Esophagus (tissue), 2 donors: ENCODE results near the gene CD8A. TPM values are rescaled to one million over a fixed set of nuclear protein-coding genes. Genes with fewer than 3 reads are reported as not detected.

Source experiments
- H3K27ac ChIP-seq, 2 donors: one replicate each; pipeline ENCODE4 v1.5.1; 2013; ENCODE audit warnings: low read depth in 2 of 2, mild to moderate bottlenecking in 2 of 2, inconsistent platforms in 1 of 2, low read length in 1 of 2, moderate library complexity in 1 of 2
- H3K27me3 ChIP-seq, 2 donors: one replicate each; pipeline ENCODE4 v1.6.1; 2013; ENCODE audit warnings: low read length in 2 of 2, control low read depth in 1 of 2, mild to moderate bottlenecking in 1 of 2; ENCODE audit not compliant: insufficient read depth in 2 of 2, control insufficient read depth in 1 of 2
- H3K36me3 ChIP-seq, 2 donors: one replicate each; pipeline ENCODE4 v1.6.1; 2013; ENCODE audit warnings: low read length in 1 of 2; ENCODE audit not compliant: control insufficient read depth in 2 of 2, insufficient read depth in 2 of 2
- H3K4me1 ChIP-seq, 2 donors: one replicate each; pipeline ENCODE4 v1.6.1; 2013; ENCODE audit warnings: low read length in 1 of 2; ENCODE audit not compliant: control insufficient read depth in 2 of 2, insufficient read depth in 2 of 2
- H3K4me3 ChIP-seq, 2 donors: one replicate each; pipeline ENCODE4 v1.5.1; 2013; ENCODE audit warnings: low read length in 2 of 2, mild to moderate bottlenecking in 2 of 2, low read depth in 1 of 2, moderate library complexity in 1 of 2
- H3K9me3 ChIP-seq, 2 donors: one replicate each; pipeline ENCODE4 v1.6.1; 2013; ENCODE audit warnings: mild to moderate bottlenecking in 2 of 2, low read depth in 1 of 2, low read length in 1 of 2, moderate library complexity in 1 of 2; ENCODE audit not compliant: control insufficient read depth in 2 of 2, insufficient read depth in 1 of 2
- WGBS, 2 donors: extraction: QIAGEN DNeasy Blood & Tissue Kit; methylation state at CpG; one replicate each; pipeline ENCODE4 v1.1.7; 2013; 5-methylcytosine and 5-hydroxymethylcytosine counted together
- polyA plus RNA-seq, 2 donors: library from polyadenylated mRNA; stranded (reverse); fragments of 200-250 nt; gene quantifications; one replicate each; pipeline ENCODE4 v1.2.3, GENCODE V29; 2013
- donor health status: healthy with polysubstance abuse.
- donor health status: Bipolar disorder and iron deficiency.

CD8A gene
- polyA plus RNA-seq, 2 donors, result 3.5 to 4.2 TPM

DNA sequence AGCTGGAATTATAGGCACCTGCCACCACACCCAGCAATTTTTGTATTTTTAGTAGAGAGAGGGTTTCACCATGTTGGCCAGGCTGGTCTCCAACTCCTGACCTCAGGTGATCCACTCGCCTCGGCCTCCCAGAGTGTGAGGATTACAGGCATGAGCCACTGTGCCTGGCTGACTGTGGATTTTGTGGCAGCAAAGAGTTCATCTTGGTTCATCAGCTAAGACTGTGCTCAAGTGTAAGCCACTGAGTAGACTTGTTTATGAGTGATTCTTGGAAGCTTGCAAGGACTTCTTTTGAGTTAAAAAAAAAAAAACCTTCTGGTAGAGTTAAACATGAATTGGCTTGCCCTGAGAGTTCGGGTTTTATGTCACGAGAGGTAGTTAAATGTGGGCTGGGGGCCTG is 36.2 kb upstream of the CD8A start:
- H3K4me1 ChIP-seq, result no peaks in the 10 kb centered on the region
- H3K27me3 ChIP-seq, result no peaks in the 10 kb centered on the region
- H3K9me3 ChIP-seq, result peaks cover 0 to 5% of the 10 kb centered on the region in 2 donors
- no peak overlapping the region for H3K27ac ChIP-seq
- no peaks in the 10 kb centered on the region for H3K36me3 ChIP-seq
- 74 to 76% methylated on average over 4 of the region's 4 CpGs for WGBS, 2 donors
- H3K4me3 ChIP-seq, result no peak overlapping the region

DNA sequence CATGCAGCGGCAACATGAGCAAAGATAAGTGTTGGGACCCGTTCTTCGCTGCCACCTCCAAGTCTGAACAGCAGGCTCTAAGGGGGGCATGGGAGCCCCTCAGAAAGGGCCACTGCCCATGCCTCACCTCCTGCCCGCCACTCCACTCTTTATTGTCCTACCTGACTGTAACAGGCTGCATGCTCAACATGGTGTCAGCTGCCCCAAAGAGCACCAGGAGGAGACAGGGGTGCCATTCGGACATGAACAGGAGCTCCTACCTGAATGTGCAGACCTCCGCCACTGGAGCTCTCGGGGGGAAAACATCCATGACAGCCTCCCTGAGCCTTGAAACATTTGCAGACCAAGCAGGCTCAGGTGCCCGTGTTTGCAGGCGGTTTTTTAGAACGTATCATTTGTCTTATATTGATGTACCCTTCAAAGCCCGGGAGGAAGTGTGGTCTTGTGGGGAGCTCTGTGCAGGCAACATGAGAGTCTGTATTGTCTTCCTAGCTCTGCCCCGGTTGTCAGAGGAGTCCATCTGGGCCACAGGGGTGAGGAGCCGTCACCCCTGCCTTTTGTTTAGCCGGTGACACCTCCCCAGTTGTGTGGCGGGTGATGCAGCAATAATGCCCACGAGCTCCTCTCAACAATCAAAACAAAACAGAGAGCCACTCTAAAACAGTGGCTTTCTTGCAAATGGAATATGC is 35.1 kb upstream of the CD8A start:
- H3K4me3 ChIP-seq, result peak overlapping the region in 1 of 2 donors; percentile 20
- no peaks in the 10 kb centered on the region for H3K27me3 ChIP-seq
- no peak overlapping the region for H3K27ac ChIP-seq
- peaks cover 0 to 5% of the 10 kb centered on the region in 2 donors for H3K9me3 ChIP-seq
- no peaks in the 10 kb centered on the region for H3K36me3 ChIP-seq
- H3K4me1 ChIP-seq, result no peaks in the 10 kb centered on the region
- 68 to 71% methylated on average over 16 of the region's 16 CpGs for WGBS, 2 donors

DNA sequence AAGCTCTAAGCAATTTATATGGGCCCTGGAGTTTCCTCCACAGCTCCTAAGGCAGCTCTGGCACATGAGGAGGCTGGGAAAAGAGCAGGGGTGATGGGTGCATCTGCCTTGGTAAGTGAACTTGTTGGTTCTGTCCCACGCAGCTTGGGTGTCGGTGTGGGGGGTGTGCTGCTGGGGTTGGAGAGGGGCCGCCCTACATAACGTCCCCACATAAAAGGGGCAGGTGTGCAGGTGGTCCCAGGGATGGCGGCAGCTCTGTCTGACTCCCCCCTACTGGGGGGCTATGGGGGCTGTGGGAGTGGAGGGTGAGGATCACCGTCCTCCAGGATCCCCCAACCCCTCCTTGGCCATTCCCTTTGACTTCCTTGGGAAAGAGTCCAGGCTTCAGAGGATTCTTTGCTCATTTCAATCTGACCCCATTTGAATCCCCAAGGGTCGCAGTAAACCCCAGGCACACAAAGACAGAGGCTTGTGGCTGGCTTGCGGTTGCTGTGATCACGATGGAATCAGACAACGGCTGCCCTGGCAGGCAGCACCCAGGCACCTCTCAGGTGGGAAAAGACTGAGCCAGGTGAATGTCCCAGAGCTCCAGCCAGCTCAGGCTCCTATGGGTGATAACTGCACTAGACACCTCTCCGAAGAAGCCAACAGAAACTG is 34.5 kb upstream of the CD8A start:
- no peaks in the 10 kb centered on the region for H3K4me1 ChIP-seq
- 74 to 83% methylated on average over 11 of the region's 11 CpGs for WGBS, 2 donors
- H3K27me3 ChIP-seq, result no peaks in the 10 kb centered on the region
- no peaks in the 10 kb centered on the region for H3K36me3 ChIP-seq
- H3K27ac ChIP-seq, result no peak overlapping the region
- H3K9me3 ChIP-seq, result peaks cover 0 to 5% of the 10 kb centered on the region in 2 donors
- peak overlapping the region in 1 of 2 donors; percentile 20 for H3K4me3 ChIP-seq

DNA sequence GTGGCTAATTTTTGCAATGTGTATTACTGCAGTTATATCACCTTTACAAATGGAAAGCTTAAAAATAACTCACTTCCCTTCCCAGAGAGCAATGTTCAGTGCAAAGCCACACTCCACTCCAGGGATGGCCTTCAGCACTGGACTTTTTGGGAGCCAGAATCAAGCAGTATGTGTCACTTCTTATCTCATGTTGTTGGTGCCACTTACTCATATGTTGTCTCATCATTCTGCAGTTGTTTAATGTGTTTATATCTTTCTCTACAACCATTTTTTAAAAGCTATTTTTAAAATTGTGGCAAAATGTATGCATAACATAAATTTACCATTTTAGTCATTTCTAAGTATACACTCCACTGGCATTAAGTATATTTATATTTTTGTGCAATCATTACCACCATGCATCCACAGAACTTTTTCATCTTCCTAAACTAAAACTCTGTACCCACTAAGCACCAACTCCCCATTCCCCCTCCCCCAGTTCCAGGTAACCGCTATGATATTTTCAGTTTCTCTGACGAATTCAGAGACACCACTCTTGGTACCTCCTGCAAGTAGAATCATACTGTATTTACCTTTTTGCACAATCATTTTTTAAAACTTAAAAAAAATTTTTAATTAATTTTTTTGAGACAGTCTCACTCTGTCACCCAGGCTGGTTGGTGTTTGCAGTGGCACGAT is 32.1 kb upstream of the CD8A start:
- H3K27me3 ChIP-seq, result no peaks in the 10 kb centered on the region
- peaks cover 0 to 5% of the 10 kb centered on the region in 2 donors for H3K9me3 ChIP-seq
- WGBS, 2 donors, result 73 to 85% methylated on average over 3 of the region's 3 CpGs
- H3K4me1 ChIP-seq, result no peaks in the 10 kb centered on the region
- no peak overlapping the region for H3K27ac ChIP-seq
- no peak overlapping the region for H3K4me3 ChIP-seq
- no peaks in the 10 kb centered on the region for H3K36me3 ChIP-seq

DNA sequence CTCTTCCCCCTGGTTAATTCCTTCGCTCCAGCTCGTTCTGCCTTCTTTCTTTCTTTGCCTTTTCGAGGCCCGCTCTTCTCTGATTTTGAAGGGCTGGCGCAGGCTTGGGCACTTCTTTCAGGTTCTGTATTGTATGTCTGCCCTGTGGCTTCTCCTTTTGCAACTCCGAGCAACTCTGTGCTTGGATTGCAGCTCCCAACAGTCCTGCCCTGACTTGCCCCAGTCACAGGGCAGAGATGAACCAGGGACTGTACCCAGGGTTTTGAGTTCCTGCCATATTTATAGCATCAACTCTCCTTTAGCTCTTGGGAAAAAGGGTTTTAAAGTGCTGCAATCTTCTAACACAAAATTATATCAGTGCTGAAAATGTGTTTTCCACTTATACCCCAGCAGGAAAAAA is 31.1 kb upstream of the CD8A start:
- Histone ChIP-seq H3K9me3 (peaks cover 0 to 5% of the 10 kb centered on the region in 2 donors), H3K4me3 (no peak overlapping the region), H3K27me3 (no peaks in the 10 kb centered on the region), H3K27ac (no peak overlapping the region), H3K4me1 (no peaks in the 10 kb centered on the region), H3K36me3 (no peaks in the 10 kb centered on the region)
- 54 to 70% methylated on average over 6 of the region's 6 CpGs for WGBS, 2 donors

DNA sequence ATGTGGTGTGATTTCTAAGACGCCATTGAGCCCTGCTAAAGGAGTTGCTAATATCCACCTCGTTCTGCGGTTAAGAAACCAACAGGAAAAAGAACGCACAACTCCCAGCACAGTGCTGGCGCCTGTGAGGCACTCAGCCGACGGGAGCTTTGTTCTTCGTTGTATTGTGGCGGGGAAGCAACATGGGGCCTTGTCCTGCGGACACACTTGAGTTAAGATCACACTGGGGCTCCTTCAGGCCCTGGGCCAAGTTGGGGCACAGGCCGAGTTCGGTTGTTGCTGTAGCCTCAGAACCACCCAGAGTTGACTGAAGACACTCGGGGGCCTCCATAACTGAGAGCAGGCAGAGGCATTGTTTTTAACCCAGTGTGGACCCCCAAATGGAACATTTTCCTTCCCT is 30.6 kb upstream of the CD8A start:
- WGBS, 2 donors, result 82 to 87% methylated on average over 13 of the region's 13 CpGs
- no peak overlapping the region for H3K27ac ChIP-seq
- no peak overlapping the region for H3K4me3 ChIP-seq
- no peaks in the 10 kb centered on the region for H3K4me1 ChIP-seq
- no peaks in the 10 kb centered on the region for H3K36me3 ChIP-seq
- H3K27me3 ChIP-seq, result no peaks in the 10 kb centered on the region
- peaks cover 0 to 5% of the 10 kb centered on the region in 2 donors for H3K9me3 ChIP-seq

DNA sequence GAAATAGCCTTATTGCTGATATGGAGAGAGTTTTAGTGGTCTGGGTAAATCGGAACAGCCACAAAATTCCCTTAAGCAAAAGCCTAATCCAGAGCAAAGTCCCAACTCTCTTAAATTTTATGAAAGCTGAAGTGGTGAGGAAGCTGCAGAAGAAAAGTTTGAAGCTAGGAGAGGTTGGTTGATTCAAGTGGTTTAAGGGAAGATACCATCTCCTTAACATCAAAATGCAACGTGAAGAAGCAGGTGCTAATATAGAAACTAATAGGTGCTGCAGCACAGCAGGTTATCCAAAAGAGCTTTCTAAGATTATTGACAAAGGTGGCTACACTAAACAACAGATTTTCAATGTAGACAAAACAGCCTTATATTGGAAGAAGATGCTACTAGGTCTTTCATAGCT is 28.2 kb upstream of the CD8A start:
- peaks cover 0 to 5% of the 10 kb centered on the region in 2 donors for H3K9me3 ChIP-seq
- H3K36me3 ChIP-seq, result no peaks in the 10 kb centered on the region
- 74 to 87% methylated on average over 2 of the region's 2 CpGs for WGBS, 2 donors
- H3K4me1 ChIP-seq, result no peaks in the 10 kb centered on the region
- no peaks in the 10 kb centered on the region for H3K27me3 ChIP-seq
- H3K4me3 ChIP-seq, result no peak overlapping the region
- no peak overlapping the region for H3K27ac ChIP-seq

DNA sequence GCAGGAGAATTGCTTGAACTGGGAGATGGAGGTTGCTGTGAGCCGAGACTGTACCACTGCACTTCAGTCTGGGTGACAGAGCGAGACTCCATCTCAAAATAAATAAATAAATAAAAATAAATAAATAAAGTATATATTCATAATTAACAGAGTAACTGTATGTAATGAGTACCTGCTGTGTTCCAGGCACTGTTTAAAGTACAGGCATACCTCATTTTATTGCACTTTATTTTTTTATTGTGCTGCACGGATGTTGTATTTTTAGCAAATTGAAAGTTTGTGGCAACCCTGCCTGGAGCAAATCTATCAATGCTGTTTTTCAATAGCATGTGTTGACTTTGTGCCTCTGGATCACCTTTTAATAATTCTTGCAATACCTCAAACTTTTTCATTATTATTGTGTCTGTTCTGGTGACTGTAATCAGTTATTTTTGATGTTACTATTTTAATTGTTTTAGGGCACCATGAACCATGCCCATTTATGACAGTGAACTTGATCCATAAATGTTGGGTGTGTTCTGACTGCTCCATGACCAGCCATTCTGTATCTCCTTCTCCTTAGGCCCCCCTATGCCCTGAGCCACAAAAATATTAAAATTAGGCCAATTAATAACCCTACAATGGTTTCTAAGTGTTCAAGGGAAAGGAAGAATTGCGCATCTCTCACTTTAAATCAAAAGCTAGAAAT is 27.5 kb upstream of the CD8A start:
- Histone ChIP-seq H3K4me1 (no peaks in the 10 kb centered on the region), H3K27ac (no peak overlapping the region), H3K4me3 (no peak overlapping the region), H3K27me3 (no peaks in the 10 kb centered on the region), H3K9me3 (no peaks in the 10 kb centered on the region), H3K36me3 (no peaks in the 10 kb centered on the region)
- 83 to 92% methylated on average over 4 of the region's 4 CpGs for WGBS, 2 donors

DNA sequence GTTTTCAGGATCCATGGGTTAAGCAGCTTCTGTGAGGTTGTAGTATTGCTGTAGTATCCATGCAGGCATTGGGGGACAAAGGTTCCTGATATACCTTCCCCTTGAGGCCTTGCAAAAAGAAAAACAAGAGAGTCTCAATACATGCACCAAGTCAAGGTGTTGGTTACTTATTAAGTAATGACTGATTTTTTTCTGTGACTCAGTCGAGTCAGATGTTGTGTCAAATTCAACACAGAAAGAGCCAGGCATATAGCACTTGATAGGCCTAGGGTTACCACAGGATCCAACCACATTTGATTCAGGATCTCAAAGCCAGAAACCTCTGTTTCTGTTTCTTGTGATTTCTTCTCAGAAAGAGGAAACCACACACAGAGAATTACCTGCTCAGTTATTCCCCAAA is 24.9 kb upstream of the CD8A start:
- Histone ChIP-seq H3K9me3 (no peaks in the 10 kb centered on the region), H3K27ac (no peak overlapping the region)

More for the DNA sequence above, 24.9 kb upstream of the CD8A start:
- H3K27me3 ChIP-seq, result no peaks in the 10 kb centered on the region
- no peaks in the 10 kb centered on the region for H3K36me3 ChIP-seq
- no peaks in the 10 kb centered on the region for H3K4me1 ChIP-seq
- H3K4me3 ChIP-seq, result no peak overlapping the region
- WGBS, 2 donors, result 52 to 70% methylated on average over 1 of the region's 1 CpG
